ENCODE results near the gene SPATA16.

The SPATA16 gene

GRCh38 chr3:172839679-172840078 is 301.4 kb downstream of the SPATA16 start:
- TF ChIP-seq BHLHE40 (IDR thresholded peaks at IDR 0.05; ENCODE audit: borderline replicate concordance) (no peak), CTBP1 (IDR thresholded peaks at IDR 0.05; ENCODE audit: borderline replicate concordance) (no peak), ZNF384 (IDR thresholded peaks at IDR 0.05) (no peak), ARNT (IDR thresholded peaks at IDR 0.05) (no peak), SP1 (IDR thresholded peaks at IDR 0.05) (no peak), HDGF (IDR thresholded peaks at IDR 0.05; ENCODE audit: borderline replicate concordance) (no peak), FOXA1 (IDR thresholded peaks at IDR 0.05) (no peak), LEF1 (IDR thresholded peaks at IDR 0.05; ENCODE audit: borderline replicate concordance) (no peak), SUZ12 (IDR thresholded peaks at IDR 0.05) (no peak), TARDBP (IDR thresholded peaks at IDR 0.05) (no peak)
- no peak for DNase-seq (ENCODE audit: extremely low spot score)
- ChIA-PET POLR2A (no interaction called here), CTCF (no interaction called here)
